Measurements from ENCODE around the gene ADH5. TPM values are rescaled to one million over a fixed set of nuclear protein-coding genes. Genes with fewer than 3 reads are reported as not detected.
"Not testable (repeated sequence)": the region's sequence is repeated elsewhere in the genome, so short reads cannot be mapped to it uniquely, and the experiment has no call there.

ADH5 gene
- total RNA-seq, 2 donors from 2014 or later: 67.4 to 76.3 TPM

- Histone ChIP-seq H3K27ac (no peak overlapping the region), H3K4me3 (no peak overlapping the region), H3K9me3 (no peaks in the 10 kb centered on the region), H3K4me1 (no peaks in the 10 kb centered on the region), H3K36me3 (no peaks in the 10 kb centered on the region), H3K27me3 (no peaks in the 10 kb centered on the region)
- TF ChIP-seq CTCF (IDR thresholded peaks at IDR 0.05): no peak
- no peak for DNase-seq (ENCODE audit: low spot score)
Measured at GRCh38 chr4:99126376-99126775, 37.8 kb upstream of the ADH5 start.

DNA sequence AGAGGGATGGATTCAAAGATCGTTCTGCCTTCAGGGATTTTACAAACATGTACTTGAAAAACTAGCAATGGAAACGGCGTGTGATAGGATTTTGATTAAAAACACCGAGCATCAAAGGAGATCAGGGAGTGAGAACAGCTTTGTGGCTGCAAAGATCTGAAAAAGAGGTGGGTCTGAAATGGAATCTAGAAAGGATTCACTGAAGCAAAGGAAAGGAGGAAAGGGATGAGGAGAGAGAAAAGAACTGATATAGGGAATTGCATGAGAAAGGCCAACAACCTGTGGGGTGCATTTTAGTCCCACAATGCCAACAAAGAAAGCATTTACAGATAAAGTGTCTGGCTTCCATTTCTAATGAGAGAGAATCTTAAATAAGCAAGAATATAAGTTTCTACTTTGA lies 32.4 kb upstream of the ADH5 start:
- H3K27ac ChIP-seq: no peak overlapping the region
- H3K4me3 ChIP-seq: no peak overlapping the region

GRCh38 chr4:99120501-99120900 lies 31.9 kb upstream of the ADH5 start:
- Histone ChIP-seq H3K4me1 (no peaks in the 10 kb centered on the region), H3K27me3 (no peaks in the 10 kb centered on the region), H3K36me3 (no peaks in the 10 kb centered on the region), H3K4me3 (no peak overlapping the region), H3K27ac (no peak overlapping the region), H3K9me3 (no peaks in the 10 kb centered on the region)
- no peak for TF ChIP-seq CTCF (IDR thresholded peaks at IDR 0.05)
- DNase-seq (ENCODE audit: low spot score): no peak

More for the DNA sequence above, 32.4 kb upstream of the ADH5 start:
- Histone ChIP-seq H3K4me1 (no peaks in the 10 kb centered on the region), H3K36me3 (no peaks in the 10 kb centered on the region), H3K9me3 (no peaks in the 10 kb centered on the region), H3K27me3 (no peaks in the 10 kb centered on the region)
- DNase-seq (ENCODE audit: low spot score): no peak
- no peak for TF ChIP-seq CTCF (IDR thresholded peaks at IDR 0.05)

DNA sequence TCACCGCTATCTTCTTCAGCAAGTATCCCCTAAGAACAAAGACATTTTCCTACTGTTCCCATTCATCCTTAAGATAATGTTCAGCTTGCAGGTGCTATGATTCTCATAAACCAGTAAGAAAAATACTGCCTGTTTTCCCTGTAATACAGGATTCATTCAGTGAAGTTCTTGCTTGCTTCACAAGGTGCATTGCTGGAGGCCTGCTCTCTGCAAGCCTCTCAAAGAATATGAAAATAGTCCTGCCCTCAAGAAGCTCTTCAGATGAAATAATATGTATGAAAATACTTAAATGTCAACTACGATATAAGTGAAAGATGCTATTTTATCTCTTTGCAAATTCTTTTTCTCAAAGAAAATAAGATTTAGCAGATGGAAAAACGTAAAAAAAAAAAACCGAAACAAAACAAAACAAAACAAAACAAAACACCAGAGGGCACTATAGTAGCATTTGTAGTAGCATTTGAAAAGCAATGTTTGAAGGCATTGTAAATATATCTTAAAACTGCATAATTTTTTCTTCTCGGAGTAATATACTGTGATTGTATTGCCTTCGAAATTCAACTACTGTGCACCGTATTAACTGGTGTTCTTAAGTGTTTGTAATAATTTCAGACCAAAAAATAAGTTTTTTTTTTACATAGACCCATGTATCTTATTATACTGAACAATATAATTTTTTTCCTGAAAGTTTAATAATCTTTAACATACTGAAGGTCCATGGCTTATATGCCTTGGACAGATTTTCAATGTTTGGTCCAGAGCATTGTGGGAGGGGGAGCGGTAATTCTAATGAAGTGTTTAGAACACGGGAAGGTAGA lies 29.5 kb upstream of the ADH5 start:
- peak in 1 of 2 donors; percentile 53 for TF ChIP-seq CTCF (IDR thresholded peaks at IDR 0.05)
- H3K4me1 ChIP-seq: no peaks in the 10 kb centered on the region
- no peak overlapping the region for H3K27ac ChIP-seq

DNA sequence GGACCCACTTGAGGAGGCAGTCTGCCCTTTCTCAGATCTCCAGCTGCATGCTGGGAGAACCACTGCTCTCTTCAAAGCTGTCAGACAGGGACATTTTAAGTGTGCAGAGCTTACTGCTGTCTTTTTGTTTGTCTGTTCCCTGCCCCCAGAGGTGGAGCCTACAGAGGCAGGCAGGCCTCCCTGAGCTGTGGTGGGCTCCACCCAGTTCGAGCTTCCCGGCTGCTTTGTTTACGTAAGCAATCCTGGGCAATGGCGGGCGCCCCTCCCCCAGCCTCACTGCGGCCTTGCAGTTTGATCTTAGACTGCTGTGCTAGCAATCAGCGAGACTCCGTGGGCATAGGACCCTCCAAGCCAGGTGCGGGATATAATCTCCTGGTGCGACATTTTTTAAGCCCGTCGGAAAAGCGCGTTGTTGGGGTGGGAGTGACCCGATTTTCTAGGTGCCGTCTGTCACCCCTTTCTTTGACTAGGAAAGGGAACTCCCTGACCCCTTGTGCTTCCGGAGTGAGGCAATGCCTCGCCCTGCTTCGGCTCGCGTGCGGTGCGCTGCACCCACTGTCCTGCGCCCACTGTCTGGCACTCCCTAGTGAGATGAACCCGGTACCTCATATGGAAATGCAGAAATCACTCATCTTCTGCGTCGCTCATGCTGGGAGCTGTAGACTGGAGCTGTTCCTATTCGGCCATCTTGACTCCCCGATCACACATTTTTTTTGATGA lies 28.7 kb upstream of the ADH5 start:
- DNase-seq (ENCODE audit: low spot score): not testable (repeated sequence)

More for the DNA sequence above, 29.5 kb upstream of the ADH5 start:
- no peak for DNase-seq (ENCODE audit: low spot score)
- H3K36me3 ChIP-seq: no peaks in the 10 kb centered on the region
- H3K4me3 ChIP-seq: no peak overlapping the region
- no peaks in the 10 kb centered on the region for H3K9me3 ChIP-seq
- H3K27me3 ChIP-seq: no peaks in the 10 kb centered on the region

DNA sequence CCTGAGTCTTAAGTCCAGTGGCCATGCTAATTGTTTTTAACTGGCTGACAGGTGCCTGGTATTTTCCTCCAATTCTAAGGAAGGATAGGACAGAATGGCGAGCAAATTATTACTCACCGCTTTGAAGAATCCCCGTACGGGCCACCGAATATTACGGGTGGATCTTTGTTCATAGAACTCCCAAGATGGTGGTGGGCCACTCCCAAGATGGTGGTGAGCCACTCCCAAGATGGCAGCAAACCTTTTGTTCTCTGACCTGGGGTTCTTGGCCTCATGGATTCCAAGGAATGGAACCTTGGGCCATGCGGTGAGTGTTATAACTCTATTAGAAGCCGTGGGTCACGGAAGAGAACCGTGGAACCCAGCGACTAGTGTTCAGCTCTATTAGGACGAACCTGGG lies 20.7 kb upstream of the ADH5 start:
- DNase-seq (ENCODE audit: low spot score); H3K9me3 ChIP-seq; H3K27ac ChIP-seq; H3K4me1 ChIP-seq; H3K27me3 ChIP-seq; H3K4me3 ChIP-seq; H3K36me3 ChIP-seq: not testable (repeated sequence)

More for the DNA sequence above, 28.7 kb upstream of the ADH5 start:
- not testable (repeated sequence) for H3K9me3 ChIP-seq, H3K27me3 ChIP-seq, H3K36me3 ChIP-seq, H3K4me1 ChIP-seq, H3K4me3 ChIP-seq, H3K27ac ChIP-seq

All from right atrium auricular region (tissue), 2 donors.